GM12801 (cell line): Measurements from ENCODE around the gene PCYT2.

Experiments
- TF ChIP-seq, protein P1 (sequence below): IDR thresholded peaks from one replicate; pipeline ENCODE4 v1.5.1; 2011; ENCODE audit warnings: control low read depth; ENCODE audit not compliant: insufficient read length; ENCODE audit errors: extremely low read depth

The PCYT2 gene

GRCh38 chr17:81927152-81927652 lies 16.0 kb upstream of the PCYT2 start:
- TF ChIP-seq, protein P1, sequence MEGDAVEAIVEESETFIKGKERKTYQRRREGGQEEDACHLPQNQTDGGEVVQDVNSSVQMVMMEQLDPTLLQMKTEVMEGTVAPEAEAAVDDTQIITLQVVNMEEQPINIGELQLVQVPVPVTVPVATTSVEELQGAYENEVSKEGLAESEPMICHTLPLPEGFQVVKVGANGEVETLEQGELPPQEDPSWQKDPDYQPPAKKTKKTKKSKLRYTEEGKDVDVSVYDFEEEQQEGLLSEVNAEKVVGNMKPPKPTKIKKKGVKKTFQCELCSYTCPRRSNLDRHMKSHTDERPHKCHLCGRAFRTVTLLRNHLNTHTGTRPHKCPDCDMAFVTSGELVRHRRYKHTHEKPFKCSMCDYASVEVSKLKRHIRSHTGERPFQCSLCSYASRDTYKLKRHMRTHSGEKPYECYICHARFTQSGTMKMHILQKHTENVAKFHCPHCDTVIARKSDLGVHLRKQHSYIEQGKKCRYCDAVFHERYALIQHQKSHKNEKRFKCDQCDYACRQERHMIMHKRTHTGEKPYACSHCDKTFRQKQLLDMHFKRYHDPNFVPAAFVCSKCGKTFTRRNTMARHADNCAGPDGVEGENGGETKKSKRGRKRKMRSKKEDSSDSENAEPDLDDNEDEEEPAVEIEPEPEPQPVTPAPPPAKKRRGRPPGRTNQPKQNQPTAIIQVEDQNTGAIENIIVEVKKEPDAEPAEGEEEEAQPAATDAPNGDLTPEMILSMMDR = no peak

DNA sequence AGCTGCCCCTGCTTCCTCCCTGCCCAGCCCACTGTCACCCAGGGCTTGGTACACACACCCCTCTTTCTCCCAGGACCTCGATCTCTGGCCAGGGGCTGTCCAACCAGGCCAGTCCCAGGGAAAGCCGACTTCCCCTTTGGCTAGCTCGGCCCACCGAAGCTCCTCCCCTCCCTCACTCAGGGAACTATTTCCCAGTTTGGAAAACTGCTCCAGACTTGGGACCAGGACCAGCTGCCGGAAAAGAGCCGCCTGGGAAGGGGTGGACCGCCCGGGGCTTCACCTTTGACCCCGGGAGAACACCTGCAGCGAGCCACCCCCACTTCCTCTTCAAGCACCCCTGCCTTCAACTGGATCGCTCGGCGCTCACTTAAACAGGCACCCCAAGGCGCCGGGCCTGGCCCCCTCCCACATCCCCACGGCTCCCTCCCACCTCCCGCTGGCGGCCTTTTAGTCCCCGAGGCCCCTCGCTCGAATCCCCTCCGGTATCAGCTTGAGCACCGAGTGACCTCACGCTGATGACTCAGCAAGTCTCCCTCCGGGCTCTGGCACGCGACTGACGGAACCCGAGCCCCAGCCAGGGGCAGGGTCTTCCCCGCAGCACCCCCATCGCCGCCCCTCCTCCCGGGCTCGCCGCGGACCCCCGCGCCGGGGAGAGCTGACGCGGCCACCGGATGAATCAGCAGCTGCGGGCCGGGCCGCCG lies 15.4 kb upstream of the PCYT2 start:
- TF ChIP-seq, protein P1 = no peak

- TF ChIP-seq, protein P1 = no peak
Measured at GRCh38 chr17:81925860-81926450, 14.8 kb upstream of the PCYT2 start.

DNA sequence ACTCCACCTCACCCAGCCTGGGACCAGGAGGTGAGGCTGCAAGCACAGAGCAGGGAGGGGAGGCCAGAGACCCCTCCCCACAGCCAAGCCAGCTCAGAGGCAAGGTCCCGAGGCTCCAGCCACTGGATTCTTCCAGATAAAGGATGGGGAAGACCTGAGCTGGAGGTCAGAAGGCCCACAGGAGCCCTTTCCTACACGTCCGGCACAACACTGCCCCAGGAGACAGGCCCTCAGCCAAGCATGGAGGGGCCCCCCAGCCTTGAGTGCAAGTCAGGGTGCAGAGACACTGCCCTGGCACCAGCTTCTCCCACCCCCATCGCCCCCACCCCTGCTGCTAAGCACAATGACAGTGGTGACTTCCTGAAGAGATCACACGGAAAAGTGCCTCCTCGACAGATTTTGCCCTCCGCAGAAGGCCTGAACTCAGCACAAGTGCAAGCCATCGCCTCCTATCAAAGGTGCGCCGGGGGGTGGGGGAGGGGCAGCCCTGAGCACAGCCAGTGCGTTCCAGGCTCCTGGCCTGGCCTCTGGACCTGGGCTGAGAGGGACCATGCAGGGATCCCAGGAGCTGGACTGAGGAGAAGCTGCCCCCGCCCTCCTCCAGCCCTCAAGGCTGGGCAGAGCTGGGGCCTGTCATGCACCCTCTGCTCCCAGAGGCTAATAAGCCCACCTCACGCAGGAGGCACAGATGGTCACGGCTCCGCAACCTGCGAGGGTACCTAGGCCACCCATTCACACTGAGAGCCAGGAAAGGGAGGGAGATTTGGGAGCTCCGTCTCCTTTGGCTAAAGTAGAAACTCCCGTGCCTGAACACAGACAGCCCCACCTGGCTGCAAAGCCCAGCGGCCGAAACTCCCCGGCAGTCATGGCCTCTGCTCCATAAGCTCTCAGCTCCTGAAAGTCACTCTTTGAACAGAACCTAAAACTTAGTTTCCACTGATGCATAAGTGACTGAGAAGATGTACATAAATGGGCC lies 13.6 kb upstream of the PCYT2 start:
- TF ChIP-seq, protein P1 = no peak

DNA sequence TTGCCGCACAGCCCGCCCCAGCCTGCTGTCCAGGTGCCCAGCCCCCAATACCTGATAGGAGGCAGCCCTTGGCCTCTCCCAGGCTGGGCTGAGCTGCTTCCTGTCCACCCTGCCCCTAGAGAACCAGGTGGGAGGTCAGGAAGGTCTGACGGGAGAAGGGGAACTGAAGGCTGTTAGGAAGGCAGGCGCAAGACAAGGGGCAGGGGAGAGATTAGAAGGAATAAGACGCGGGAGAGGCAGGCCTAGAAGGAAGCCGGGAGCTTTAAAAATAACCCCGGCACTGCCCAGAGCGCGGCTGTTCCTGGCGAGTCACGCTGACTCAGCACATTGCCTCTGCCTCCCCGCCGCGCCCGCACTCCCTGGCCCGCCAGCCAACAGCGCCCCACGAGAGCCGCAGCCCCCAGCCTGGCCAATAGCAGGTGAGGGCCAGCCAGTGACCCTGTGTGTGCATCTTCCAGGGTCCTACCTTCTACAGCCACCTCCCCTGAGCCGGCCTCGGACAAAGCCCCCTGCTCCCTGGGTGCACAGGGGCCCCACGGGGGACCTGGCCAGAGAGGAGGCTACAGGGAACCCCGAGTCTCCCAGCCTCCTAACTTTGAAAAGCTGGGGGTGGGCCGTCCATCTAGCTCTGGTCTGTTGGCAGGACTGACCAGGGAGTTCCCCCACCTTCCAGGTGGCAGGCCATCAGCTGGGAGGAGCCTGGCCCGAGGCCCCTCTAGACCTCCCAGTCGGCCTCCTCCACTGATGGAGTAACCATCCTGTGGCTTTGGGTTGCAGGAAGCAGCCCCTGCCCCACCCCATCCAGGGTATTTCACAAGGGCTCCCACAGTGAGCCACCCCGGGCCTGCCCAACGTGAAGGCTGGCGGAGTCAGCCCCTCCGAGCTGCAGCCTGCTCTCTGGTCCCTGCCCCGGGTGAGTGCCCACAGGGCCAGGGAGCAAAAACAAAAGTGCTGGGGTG lies 12.4 kb upstream of the PCYT2 start:
- TF ChIP-seq, protein P1 = no peak

GRCh38 chr17:81922566-81923301 lies 11.5 kb upstream of the PCYT2 start:
- TF ChIP-seq, protein P1 = no peak
